Endodermal cell (in vitro differentiated cells): ENCODE measurements around the gene CHRNA10. TPM values are rescaled to one million over a fixed set of nuclear protein-coding genes. Genes with fewer than 3 reads are reported as not detected.

Experiments used
- DNase-seq: peaks from one replicate; pipeline ENCODE4 v3.0.0-alpha.2; 2017
- H3K27ac ChIP-seq: 2 replicates; pipeline ENCODE4 v1.5.1; 2013; ENCODE audit warnings: mild to moderate bottlenecking, low read depth, low read length, moderate library complexity
- H3K27me3 ChIP-seq: 2 replicates; pipeline ENCODE4 v1.6.1; 2013; ENCODE audit warnings: mild to moderate bottlenecking, low read length, moderate library complexity; ENCODE audit not compliant: insufficient read depth, control insufficient read depth, poor library complexity, severe bottlenecking
- H3K36me3 ChIP-seq: 2 replicates; pipeline ENCODE4 v1.7.0; 2013; ENCODE audit warnings: mild to moderate bottlenecking, low read length, moderate library complexity; ENCODE audit not compliant: control insufficient read depth, insufficient read depth
- H3K4me1 ChIP-seq: one replicate; pipeline ENCODE4 v1.7.0; 2013; ENCODE audit warnings: low read length; ENCODE audit not compliant: control insufficient read depth, insufficient read depth
- H3K4me3 ChIP-seq: 2 replicates; pipeline ENCODE4 v1.5.1; 2013; ENCODE audit warnings: mild to moderate bottlenecking, low read length, moderate library complexity
- H3K9ac ChIP-seq: 2 replicates; pipeline ENCODE4 v1.6.1; 2013; ENCODE audit warnings: mild to moderate bottlenecking, low read length, moderate library complexity; ENCODE audit not compliant: poor library complexity, severe bottlenecking; ENCODE audit errors: extremely low read depth
- H3K9me3 ChIP-seq: 2 replicates; pipeline ENCODE4 v1.6.1; 2013; ENCODE audit warnings: mild to moderate bottlenecking, low read length, moderate library complexity; ENCODE audit not compliant: control insufficient read depth
- H3K27ac Mint-ChIP-seq: 2 replicates; pipeline ENCODE4 v1.8.0; 2020; ENCODE audit warnings: mixed read lengths
- H3K27me3 Mint-ChIP-seq: 2 replicates; pipeline ENCODE4 v1.8.0; 2021; ENCODE audit warnings: mild to moderate bottlenecking, mixed read lengths; ENCODE audit not compliant: insufficient read depth
- H3K36me3 Mint-ChIP-seq: 2 replicates; pipeline ENCODE4 v1.8.0; 2020; ENCODE audit warnings: low read depth, mixed read lengths
- H3K4me1 Mint-ChIP-seq: 2 replicates; pipeline ENCODE4 v1.8.0; 2020; ENCODE audit warnings: mixed read lengths
- H3K4me3 Mint-ChIP-seq: 2 replicates; pipeline ENCODE4 v1.8.0; 2020; ENCODE audit warnings: mild to moderate bottlenecking, moderate library complexity, mixed read lengths
- H3K9me3 Mint-ChIP-seq: 2 replicates; pipeline ENCODE4 v1.8.0; 2020; ENCODE audit warnings: mild to moderate bottlenecking, mixed read lengths
- WGBS, 2 experiments: methylation state at CpG; one replicate each; pipeline versions ENCODE4 v1.1.5 to v1.1.7; 2013; ENCODE audit warnings: missing lambda C conversion rate in 2 of 2, mixed read lengths in 1 of 2; ENCODE audit not compliant: insufficient coverage in 1 of 2, insufficient read length in 1 of 2; 5-methylcytosine and 5-hydroxymethylcytosine counted together
- total RNA-seq, 2 donors: library from RNA; stranded (reverse); fragmentation: NEBNext Ultra II Directional in 1 of 2; extraction: Animal tissue kit (Norgen Biotek cat#: 25700) in 1 of 2; gene quantifications; 2 replicates in 1 of 2; 3 replicates in 1 of 2; pipeline ENCODE4 v1.2.1, GENCODE V29; 2021
- TF ChIP-seq, protein P1 (sequence below): fragments of 200-600 bp; sonication (generic); conservative IDR thresholded peaks from 2 replicates; pipeline ENCODE4 v1.5.0; 2021; ENCODE audit warnings: antibody characterized with exemption, mild to moderate bottlenecking

CHRNA10 gene
- total RNA-seq, 2 donors from 2014 or later = 1.8 TPM

DNA sequence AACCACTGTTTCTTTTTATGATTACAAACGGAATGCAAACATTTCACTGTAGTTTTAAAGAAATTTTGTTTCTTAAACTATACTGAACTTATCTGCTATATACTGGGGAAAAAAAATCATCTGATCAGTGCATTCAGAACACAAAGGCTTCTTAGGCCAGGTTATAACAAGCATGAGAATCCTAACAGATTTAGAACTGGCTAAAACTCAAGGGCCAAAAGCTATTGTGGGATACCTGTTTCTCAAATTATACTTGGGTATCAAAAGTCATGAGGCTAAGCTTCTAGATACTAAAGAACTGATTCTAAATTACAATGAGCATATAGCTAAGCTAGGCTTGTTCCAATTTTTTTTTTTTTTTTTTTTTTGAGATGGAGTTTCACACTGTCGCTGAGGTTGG lies 29.7 kb upstream of the CHRNA10 start:
- Histone ChIP-seq H3K9me3 (no peaks in the 10 kb centered on the region), H3K9ac (no peak overlapping the region), H3K27me3 (no peaks in the 10 kb centered on the region), H3K4me1 (no peaks in the 10 kb centered on the region), H3K4me3 (no peak overlapping the region), H3K36me3 (peaks cover 99% of the 10 kb centered on the region), H3K27ac (no peak overlapping the region)
- Mint-ChIP-seq H3K4me1 (no peaks in the 10 kb centered on the region), H3K4me3 (no peak overlapping the region), H3K9me3 (no peaks in the 10 kb centered on the region), H3K36me3 (peaks cover 71% of the 10 kb centered on the region), H3K27ac (no peak overlapping the region), H3K27me3 (no peaks in the 10 kb centered on the region)
- TF ChIP-seq, protein P1, sequence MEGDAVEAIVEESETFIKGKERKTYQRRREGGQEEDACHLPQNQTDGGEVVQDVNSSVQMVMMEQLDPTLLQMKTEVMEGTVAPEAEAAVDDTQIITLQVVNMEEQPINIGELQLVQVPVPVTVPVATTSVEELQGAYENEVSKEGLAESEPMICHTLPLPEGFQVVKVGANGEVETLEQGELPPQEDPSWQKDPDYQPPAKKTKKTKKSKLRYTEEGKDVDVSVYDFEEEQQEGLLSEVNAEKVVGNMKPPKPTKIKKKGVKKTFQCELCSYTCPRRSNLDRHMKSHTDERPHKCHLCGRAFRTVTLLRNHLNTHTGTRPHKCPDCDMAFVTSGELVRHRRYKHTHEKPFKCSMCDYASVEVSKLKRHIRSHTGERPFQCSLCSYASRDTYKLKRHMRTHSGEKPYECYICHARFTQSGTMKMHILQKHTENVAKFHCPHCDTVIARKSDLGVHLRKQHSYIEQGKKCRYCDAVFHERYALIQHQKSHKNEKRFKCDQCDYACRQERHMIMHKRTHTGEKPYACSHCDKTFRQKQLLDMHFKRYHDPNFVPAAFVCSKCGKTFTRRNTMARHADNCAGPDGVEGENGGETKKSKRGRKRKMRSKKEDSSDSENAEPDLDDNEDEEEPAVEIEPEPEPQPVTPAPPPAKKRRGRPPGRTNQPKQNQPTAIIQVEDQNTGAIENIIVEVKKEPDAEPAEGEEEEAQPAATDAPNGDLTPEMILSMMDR = no peak
- no peak for DNase-seq
- WGBS, 2 experiments = 80 to 100% methylated on average over 1 of the region's 2 CpGs

DNA sequence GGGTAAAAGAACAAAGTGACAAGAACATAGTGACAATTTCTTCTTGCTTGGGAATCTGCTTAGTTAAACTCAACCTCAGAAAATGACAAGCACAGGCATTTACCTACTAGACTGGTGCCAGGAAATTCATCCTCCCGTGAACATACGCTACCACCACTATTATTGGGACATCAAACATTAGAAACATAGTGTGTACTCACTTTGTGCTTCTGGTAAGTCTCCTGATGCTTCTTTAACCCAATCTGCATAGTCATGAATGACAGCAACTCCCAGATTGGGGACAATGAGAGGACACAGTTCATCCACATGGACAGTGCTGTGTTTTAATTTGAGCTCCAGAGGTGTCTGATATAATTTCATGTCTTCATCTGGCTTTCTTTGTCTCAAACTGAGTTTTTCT lies 29.2 kb upstream of the CHRNA10 start:
- TF ChIP-seq, protein P1 = no peak
- Histone ChIP-seq H3K4me1 (no peaks in the 10 kb centered on the region), H3K4me3 (no peak overlapping the region), H3K9ac (no peak overlapping the region), H3K36me3 (peaks cover 99% of the 10 kb centered on the region), H3K9me3 (no peaks in the 10 kb centered on the region), H3K27me3 (no peaks in the 10 kb centered on the region), H3K27ac (no peak overlapping the region)
- Mint-ChIP-seq H3K27me3 (no peaks in the 10 kb centered on the region), H3K4me1 (no peaks in the 10 kb centered on the region), H3K27ac (no peak overlapping the region), H3K9me3 (no peaks in the 10 kb centered on the region), H3K36me3 (peaks cover 73% of the 10 kb centered on the region), H3K4me3 (no peak overlapping the region)
- no peak for DNase-seq
- WGBS, 2 experiments = 93 to 100% methylated on average over 2 of the region's 2 CpGs

DNA sequence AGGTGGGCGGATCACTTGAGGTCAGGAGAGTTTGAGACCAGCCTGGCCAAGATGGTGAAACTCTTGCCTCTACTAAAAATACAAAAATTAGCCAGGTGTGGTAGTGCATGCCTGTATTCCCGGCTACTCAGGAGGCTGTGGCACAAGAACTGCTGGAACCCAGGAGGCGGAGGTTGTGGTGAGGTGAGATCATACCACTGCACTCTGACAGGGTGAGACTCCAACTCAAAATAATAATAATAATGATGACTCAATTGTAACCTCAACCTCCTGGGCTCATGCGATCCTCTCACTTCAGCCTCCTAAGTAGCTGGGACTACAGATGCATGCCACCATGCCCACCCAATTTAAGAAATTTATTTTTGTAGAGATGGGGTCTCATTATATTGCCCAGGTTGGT lies 15.6 kb upstream of the CHRNA10 start:
- no peaks in the 10 kb centered on the region for H3K4me1 Mint-ChIP-seq
- DNase-seq = no peak
- H3K36me3 ChIP-seq = peaks cover 74% of the 10 kb centered on the region
- H3K27me3 Mint-ChIP-seq = no peaks in the 10 kb centered on the region
- H3K27ac ChIP-seq = no peak overlapping the region
- no peak overlapping the region for H3K4me3 ChIP-seq
- TF ChIP-seq, protein P1 = no peak
- H3K4me3 Mint-ChIP-seq = no peak overlapping the region
- no peak overlapping the region for H3K27ac Mint-ChIP-seq
- WGBS, 2 experiments = 92 to 95% methylated on average over 2 to 4 of the region's 4 CpGs
- no peaks in the 10 kb centered on the region for H3K9me3 ChIP-seq
- no peaks in the 10 kb centered on the region for H3K9me3 Mint-ChIP-seq
- no peak overlapping the region for H3K9ac ChIP-seq
- H3K4me1 ChIP-seq = no peaks in the 10 kb centered on the region
- no peaks in the 10 kb centered on the region for H3K27me3 ChIP-seq
- peaks cover 70% of the 10 kb centered on the region for H3K36me3 Mint-ChIP-seq
